Pancreas (tissue), 10 donors: ENCODE results near the gene SRP68. TPM values are rescaled to one million over a fixed set of nuclear protein-coding genes. Genes with fewer than 3 reads are reported as not detected.

Experiments used
- ATAC-seq, 4 donors: fragments of 200-7000 bp; cut with Tn5 transposase; one replicate each; pipeline versions ENCODE4 v1.8.0 to v1.9.1; 2020; ENCODE audit warnings: mild to moderate bottlenecking in 4 of 4, moderate library complexity in 4 of 4
- DNase-seq, 6 donors: peaks; one replicate each; pipeline ENCODE4 v3.0.0-alpha.2; 2020
- FAIRE-seq: peaks from 2 replicates; lab custom pipeline; 2012; peaks lifted over from hg19 to GRCh38; lab: Jason Lieb, UNC
- H3K27ac ChIP-seq, 4 donors: fragments of 200-600 bp; sonication (generic); 1 replicate in 3 of 4; 2 replicates in 1 of 4; pipeline versions ENCODE4 v1.5.0 to v1.8.0; 2020
- H3K27me3 ChIP-seq, 4 donors: fragments of 200-600 bp; one replicate each; pipeline ENCODE4 v1.8.0; 2021
- H3K36me3 ChIP-seq, 3 donors: fragments of 200-600 bp; sonication (generic) in 1 of 3; one replicate each; pipeline versions ENCODE4 v1.5.0 to v1.8.0; 2020 to 2021
- H3K4me1 ChIP-seq, 3 donors: fragments of 200-600 bp; one replicate each; pipeline ENCODE4 v1.8.0; 2021
- H3K4me3 ChIP-seq, 4 donors: fragments of 200-600 bp; sonication (generic) in 2 of 4; one replicate each; pipeline versions ENCODE4 v1.5.0 to v1.8.0; 2020 to 2021
- H3K9me3 ChIP-seq, 4 donors: fragments of 200-600 bp; one replicate each; pipeline ENCODE4 v1.8.0; 2021
- WGBS, 2 donors: extraction: QIAGEN DNeasy Blood & Tissue Kit; methylation state at CpG; one replicate each; pipeline ENCODE4 v1.1.7; 2013; 5-methylcytosine and 5-hydroxymethylcytosine counted together
- intact Hi-C, 3 donors: fragments of 100-400 bp; cut with DNase I; formaldehyde crosslinking; loops; one replicate each; pipeline versions ENCODE4 v1.11.1 to v1.14.2; 2022
- polyA plus RNA-seq, 2 donors: library from polyadenylated mRNA; stranded (reverse); fragments of 200-250 nt; gene quantifications; one replicate each; pipeline ENCODE4 v1.2.3, GENCODE V29; 2013
- total RNA-seq, 6 donors: library from RNA; stranded (reverse); fragmentation: NEBNext Ultra II Directional in 4 of 6; extraction: Animal tissue kit (Norgen Biotek cat#: 25700) in 4 of 6; gene quantifications; one replicate each; pipeline versions ENCODE4 v1.2.1 to v1.2.4, GENCODE V29; 2021 to 2023
- TF ChIP-seq, protein P1 (sequence below), 4 donors: fragments of 200-600 bp; sonication (generic) in 3 of 4; IDR thresholded peaks; one replicate each; pipeline versions ENCODE4 v1.5.0 to v1.8.0; 2021; ENCODE audit warnings: antibody characterized with exemption in 4 of 4
- donor health status: healthy with polysubstance abuse.
- donor health status: DM: no; HTN: no; CAD: no; lungs with moderate emphysema.
- donor health status: DM: no; HTN: no; CAD: no.
- donor health status: control.
- donor health status: control.
- donor health status: Bipolar disorder and iron deficiency.
- donor health status: DM: yes; HTN: yes; CAD: no.
- donor health status: DM: no; HTN: no; CAD: no.
- donor health status: DM: no; HTN: no; CAD: no.
- donor health status: DM: yes; HTN: yes; CAD: no.

The SRP68 gene
- total and polyA plus RNA-seq, 8 donors = 32.2 to 74.6 (median 48.0) TPM

DNA sequence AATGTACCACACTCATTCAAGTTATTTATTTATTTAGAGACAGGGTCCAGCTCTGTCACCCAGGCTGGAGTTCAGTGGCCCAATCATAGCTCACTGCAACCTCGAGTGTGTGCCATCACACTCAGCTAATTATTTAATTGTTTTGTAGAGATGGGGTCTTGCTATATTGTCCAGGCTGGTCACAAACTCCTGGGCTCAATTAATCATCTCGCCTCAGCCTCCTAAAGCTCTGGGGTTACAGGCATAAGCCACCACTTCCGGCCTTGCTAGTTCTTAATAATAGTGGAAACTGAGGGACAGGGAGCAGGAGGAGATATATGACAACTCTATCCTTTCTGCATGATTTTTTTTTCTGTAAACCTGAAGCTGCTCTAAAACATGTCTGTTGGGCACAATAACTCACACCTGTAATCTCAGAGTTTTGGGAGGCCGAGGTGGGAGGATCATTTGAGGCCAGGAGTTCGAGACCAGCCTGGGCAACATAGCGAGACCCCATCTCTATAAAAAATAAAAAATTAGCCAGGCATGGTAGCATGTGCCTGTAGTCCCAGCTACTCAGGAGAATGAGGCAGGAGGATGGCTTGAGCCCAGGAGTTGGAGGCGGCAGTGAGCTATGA is 42.9 kb upstream of the SRP68 start:
- WGBS, 2 donors = 82 to 88% methylated on average over 7 of the region's 7 CpGs
- Histone ChIP-seq H3K27me3 (no peaks in the 10 kb centered on the region), H3K9me3 (no peaks in the 10 kb centered on the region), H3K4me3 (no peak overlapping the region), H3K4me1 (no peaks in the 10 kb centered on the region), H3K27ac (no peak overlapping the region), H3K36me3 (no peaks in the 10 kb centered on the region)
- ATAC-seq (no peak), DNase-seq (no peak), FAIRE-seq (no peak)
- TF ChIP-seq, protein P1, sequence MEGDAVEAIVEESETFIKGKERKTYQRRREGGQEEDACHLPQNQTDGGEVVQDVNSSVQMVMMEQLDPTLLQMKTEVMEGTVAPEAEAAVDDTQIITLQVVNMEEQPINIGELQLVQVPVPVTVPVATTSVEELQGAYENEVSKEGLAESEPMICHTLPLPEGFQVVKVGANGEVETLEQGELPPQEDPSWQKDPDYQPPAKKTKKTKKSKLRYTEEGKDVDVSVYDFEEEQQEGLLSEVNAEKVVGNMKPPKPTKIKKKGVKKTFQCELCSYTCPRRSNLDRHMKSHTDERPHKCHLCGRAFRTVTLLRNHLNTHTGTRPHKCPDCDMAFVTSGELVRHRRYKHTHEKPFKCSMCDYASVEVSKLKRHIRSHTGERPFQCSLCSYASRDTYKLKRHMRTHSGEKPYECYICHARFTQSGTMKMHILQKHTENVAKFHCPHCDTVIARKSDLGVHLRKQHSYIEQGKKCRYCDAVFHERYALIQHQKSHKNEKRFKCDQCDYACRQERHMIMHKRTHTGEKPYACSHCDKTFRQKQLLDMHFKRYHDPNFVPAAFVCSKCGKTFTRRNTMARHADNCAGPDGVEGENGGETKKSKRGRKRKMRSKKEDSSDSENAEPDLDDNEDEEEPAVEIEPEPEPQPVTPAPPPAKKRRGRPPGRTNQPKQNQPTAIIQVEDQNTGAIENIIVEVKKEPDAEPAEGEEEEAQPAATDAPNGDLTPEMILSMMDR (IDR thresholded peaks at IDR 0.05) = no peak
- intact Hi-C loops = loop anchor here in 1 of 3 donors (5.0 kb wide), 1 partner anchor 37 kb away; no protein-coding TSS in a partner anchor

DNA sequence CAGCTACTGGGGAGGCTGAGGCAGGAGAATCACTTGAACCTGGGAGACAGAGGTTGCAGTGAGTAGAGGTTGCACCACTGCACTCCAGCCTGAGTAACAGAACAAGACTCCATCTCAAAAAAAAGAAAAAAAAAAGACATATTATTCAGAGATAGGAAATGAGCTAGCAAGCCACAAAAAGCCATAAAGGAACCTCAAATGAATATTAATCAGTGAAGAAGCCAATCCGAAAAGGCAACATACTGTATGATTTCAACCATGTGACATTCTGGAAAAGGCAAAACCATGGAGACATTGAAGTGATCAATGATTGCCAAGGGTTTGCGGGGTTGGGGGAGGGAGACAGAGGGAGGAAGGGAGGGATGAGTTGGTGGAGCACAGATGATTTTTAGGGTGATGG is 39.6 kb upstream of the SRP68 start:
- intact Hi-C loops = no loop called here
- no peaks in the 10 kb centered on the region for H3K36me3 ChIP-seq
- no peak overlapping the region for H3K27ac ChIP-seq
- no peaks in the 10 kb centered on the region for H3K9me3 ChIP-seq
- DNase-seq (no peak), ATAC-seq (no peak), FAIRE-seq (no peak)
- no peak overlapping the region for H3K4me3 ChIP-seq
- 71 to 73% methylated on average over 2 of the region's 2 CpGs for WGBS, 2 donors
- TF ChIP-seq, protein P1 (IDR thresholded peaks at IDR 0.05) = no peak
- H3K27me3 ChIP-seq = no peaks in the 10 kb centered on the region
- H3K4me1 ChIP-seq = no peaks in the 10 kb centered on the region

DNA sequence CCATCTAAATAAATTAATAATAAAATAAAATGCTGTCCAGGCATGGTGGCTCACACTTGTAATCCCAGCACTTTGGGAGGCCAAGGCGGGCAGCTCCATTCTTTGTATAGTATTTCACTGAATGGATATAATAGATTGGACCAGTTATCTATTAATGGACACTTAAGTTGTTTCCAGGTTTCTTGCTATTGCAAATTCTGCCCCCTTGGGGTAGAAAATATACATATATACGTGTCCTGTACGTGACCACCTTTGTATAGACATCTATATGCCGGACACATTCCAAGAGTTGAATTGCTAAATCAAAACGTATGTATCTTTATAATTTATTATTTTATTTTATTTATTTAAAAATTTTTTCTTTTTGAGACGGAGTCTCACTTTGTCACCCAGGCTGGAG is 35.2 kb upstream of the SRP68 start:
- H3K9me3 ChIP-seq = no peaks in the 10 kb centered on the region
- H3K4me3 ChIP-seq = no peak overlapping the region
- intact Hi-C loops = no loop called here
- H3K27ac ChIP-seq = no peak overlapping the region
- no peak for DNase-seq
- no peaks in the 10 kb centered on the region for H3K36me3 ChIP-seq
- TF ChIP-seq, protein P1 (IDR thresholded peaks at IDR 0.05) = no peak
- no peaks in the 10 kb centered on the region for H3K27me3 ChIP-seq
- ATAC-seq = no peak
- H3K4me1 ChIP-seq = peaks cover 2 to 7% (median 4%) of the 10 kb centered on the region in 3 donors
- WGBS, 2 donors = 82 to 85% methylated on average over 6 of the region's 6 CpGs
- FAIRE-seq = no peak

DNA sequence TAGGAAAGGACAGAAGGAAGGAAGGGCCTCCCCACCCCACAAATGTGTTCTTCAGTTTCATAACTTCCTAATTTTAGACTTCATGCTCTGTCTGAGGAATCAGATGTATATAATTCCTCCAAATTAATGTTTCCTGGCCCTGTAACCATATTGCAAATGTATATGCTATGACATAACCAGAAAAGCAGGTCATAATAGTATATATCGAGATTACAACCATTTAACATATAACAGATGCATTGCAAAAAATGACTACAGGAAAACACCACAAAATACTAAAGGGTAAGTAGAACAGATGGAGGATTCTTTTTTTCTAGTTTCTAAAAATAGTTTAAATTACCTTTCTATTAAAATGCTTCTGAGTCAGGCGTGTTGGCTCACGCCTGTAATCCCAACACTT is 34.4 kb upstream of the SRP68 start:
- intact Hi-C loops = no loop called here
- TF ChIP-seq, protein P1 (IDR thresholded peaks at IDR 0.05) = no peak
- Histone ChIP-seq H3K4me3 (no peak overlapping the region), H3K4me1 (peaks cover 3 to 10% (median 6%) of the 10 kb centered on the region in 3 donors), H3K27me3 (no peaks in the 10 kb centered on the region), H3K27ac (no peak overlapping the region), H3K36me3 (no peaks in the 10 kb centered on the region), H3K9me3 (no peaks in the 10 kb centered on the region)
- ATAC-seq = no peak
- DNase-seq = no peak
- no peak for FAIRE-seq
- WGBS, 2 donors = 78 to 89% methylated on average over 3 of the region's 3 CpGs

DNA sequence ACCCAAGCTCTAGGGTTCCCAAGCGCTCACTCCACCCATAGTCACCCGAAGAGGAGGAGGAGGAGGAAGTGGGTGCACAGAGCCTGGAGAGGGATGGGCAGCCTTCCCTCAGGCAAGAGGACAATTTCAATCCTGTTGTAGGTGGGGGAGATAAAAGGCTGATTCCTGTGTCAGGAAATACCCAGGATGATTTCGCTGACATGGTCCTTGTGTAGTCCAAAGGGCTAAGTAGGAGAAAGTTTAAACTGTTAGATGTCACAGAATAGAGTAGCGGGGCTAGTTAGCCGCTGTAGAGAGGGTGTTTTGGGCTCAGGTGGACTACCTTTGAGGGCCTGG is 32.5 kb upstream of the SRP68 start:
- FAIRE-seq (no peak), ATAC-seq (no peak), DNase-seq (no peak)
- Histone ChIP-seq H3K9me3 (no peaks in the 10 kb centered on the region), H3K36me3 (peaks cover 0 to 15% (median 3%) of the 10 kb centered on the region in 3 donors), H3K27ac (no peak overlapping the region), H3K27me3 (no peaks in the 10 kb centered on the region), H3K4me3 (no peak overlapping the region), H3K4me1 (peaks cover 3 to 10% (median 6%) of the 10 kb centered on the region in 3 donors)
- TF ChIP-seq, protein P1 (IDR thresholded peaks at IDR 0.05) = no peak
- WGBS, 2 donors = 74 to 90% methylated on average over 5 of the region's 5 CpGs
- intact Hi-C loops = no loop called here
